Measurements from ENCODE around the gene NDUFV3. TPM values are rescaled to one million over a fixed set of nuclear protein-coding genes. Genes with fewer than 3 reads are reported as not detected.

The NDUFV3 gene
- total RNA-seq, 1 experiment from 2014 or later, result 29.8 TPM

DNA sequence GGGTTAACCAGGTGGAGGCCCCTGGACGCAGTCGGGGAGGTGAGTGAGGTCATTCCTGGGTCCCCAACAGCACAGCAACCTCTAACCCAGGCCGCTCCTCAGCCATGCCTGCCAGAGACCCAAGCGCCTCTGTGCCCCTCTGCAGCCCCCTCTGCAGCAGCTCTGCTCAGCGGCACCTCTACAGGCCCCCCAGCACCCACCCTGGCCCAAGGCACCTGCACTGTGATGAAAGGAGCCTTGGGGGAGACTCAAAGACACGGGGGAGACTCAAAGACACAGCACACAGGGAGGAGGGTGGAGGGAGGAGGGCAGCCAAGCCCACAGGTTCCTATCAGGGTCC, 33.2 kb upstream of the NDUFV3 start:
- no peak overlapping the region for H3K4me3 Mint-ChIP-seq (ENCODE audit: low read depth, unreplicated experiment)
- H3K27me3 Mint-ChIP-seq (ENCODE audit: unreplicated experiment), result no peaks in the 10 kb centered on the region
- H3K9me3 Mint-ChIP-seq (ENCODE audit: low read depth, unreplicated experiment), result no peaks in the 10 kb centered on the region
- peaks cover 37% of the 10 kb centered on the region for H3K36me3 Mint-ChIP-seq (ENCODE audit: insufficient read depth, unreplicated experiment)
- H3K27ac Mint-ChIP-seq (ENCODE audit: unreplicated experiment), result no peak overlapping the region
- DNase-seq, result no peak
- intact Hi-C loops (cut with micrococcal nuclease; ENCODE audit: unreplicated experiment), result no loop called here
- H3K4me1 Mint-ChIP-seq (ENCODE audit: low read depth, unreplicated experiment), result no peaks in the 10 kb centered on the region
- TF ChIP-seq, protein P1, sequence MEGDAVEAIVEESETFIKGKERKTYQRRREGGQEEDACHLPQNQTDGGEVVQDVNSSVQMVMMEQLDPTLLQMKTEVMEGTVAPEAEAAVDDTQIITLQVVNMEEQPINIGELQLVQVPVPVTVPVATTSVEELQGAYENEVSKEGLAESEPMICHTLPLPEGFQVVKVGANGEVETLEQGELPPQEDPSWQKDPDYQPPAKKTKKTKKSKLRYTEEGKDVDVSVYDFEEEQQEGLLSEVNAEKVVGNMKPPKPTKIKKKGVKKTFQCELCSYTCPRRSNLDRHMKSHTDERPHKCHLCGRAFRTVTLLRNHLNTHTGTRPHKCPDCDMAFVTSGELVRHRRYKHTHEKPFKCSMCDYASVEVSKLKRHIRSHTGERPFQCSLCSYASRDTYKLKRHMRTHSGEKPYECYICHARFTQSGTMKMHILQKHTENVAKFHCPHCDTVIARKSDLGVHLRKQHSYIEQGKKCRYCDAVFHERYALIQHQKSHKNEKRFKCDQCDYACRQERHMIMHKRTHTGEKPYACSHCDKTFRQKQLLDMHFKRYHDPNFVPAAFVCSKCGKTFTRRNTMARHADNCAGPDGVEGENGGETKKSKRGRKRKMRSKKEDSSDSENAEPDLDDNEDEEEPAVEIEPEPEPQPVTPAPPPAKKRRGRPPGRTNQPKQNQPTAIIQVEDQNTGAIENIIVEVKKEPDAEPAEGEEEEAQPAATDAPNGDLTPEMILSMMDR (IDR thresholded peaks at IDR 0.05; ENCODE audit: unreplicated experiment), result no peak
- CTCF ChIA-PET, result no interaction called here
- BruUV-seq (replicated peaks), result no TSS peak

DNA sequence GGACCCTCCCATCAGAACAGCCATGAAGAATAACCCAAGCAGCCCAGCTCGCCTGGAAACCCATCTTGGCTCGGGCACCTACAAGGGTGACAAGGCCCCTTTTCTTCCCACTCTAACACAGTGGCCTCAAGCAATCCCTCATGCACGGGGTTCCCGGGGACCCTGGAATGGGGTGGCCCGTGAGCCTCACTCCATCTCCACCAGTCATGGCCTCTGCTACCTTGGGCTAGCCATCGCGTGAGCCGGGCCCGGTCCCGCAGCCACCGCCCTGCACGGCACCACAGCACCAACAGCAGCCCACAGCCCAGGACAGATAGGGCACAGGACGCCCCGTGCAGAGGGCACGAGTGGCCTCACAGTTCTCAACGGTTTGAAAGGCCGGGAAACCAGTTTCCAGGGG, 32.8 kb upstream of the NDUFV3 start:
- Mint-ChIP-seq H3K4me3 (ENCODE audit: low read depth, unreplicated experiment) (no peak overlapping the region), H3K27me3 (ENCODE audit: unreplicated experiment) (no peaks in the 10 kb centered on the region), H3K36me3 (ENCODE audit: insufficient read depth, unreplicated experiment) (peaks cover 36% of the 10 kb centered on the region), H3K4me1 (ENCODE audit: low read depth, unreplicated experiment) (no peaks in the 10 kb centered on the region), H3K9me3 (ENCODE audit: low read depth, unreplicated experiment) (no peaks in the 10 kb centered on the region), H3K27ac (ENCODE audit: unreplicated experiment) (no peak overlapping the region)
- BruUV-seq (replicated peaks), result no TSS peak
- TF ChIP-seq, protein P1 (IDR thresholded peaks at IDR 0.05; ENCODE audit: unreplicated experiment), result no peak
- DNase-seq, result no peak
- intact Hi-C loops (cut with micrococcal nuclease; ENCODE audit: unreplicated experiment), result no loop called here
- CTCF ChIA-PET, result no interaction called here

DNA sequence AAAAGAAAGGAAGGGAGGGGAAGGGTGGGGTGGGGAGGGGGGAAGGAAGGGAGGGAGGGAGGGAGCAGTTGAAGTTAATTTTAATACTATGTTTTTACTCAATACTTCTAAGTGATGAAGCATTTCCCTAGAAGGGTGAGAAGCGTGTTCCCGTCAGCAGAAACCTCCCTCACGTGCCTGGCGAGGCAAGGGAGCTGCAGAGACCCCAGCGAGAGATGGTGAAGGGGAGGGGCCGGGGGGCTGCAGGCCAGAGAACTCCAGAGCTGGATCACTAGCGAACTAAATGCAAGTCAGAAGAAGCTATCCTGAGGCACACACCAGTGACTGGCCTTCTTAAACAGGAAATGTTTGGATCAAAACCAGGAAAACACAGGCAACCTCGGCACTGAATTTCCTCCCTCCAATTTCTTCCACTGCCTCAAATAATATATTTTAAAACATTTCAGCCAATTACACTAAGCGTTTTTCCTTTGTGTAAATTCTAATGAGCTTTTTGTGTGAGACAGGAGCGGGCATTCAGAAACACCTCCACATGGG, 31.7 kb upstream of the NDUFV3 start:
- TF ChIP-seq, protein P1 (IDR thresholded peaks at IDR 0.05; ENCODE audit: unreplicated experiment), result no peak
- H3K27ac Mint-ChIP-seq (ENCODE audit: unreplicated experiment), result no peak overlapping the region
- DNase-seq, result no peak
- no TSS peak for BruUV-seq (replicated peaks)
- peaks cover 32% of the 10 kb centered on the region for H3K36me3 Mint-ChIP-seq (ENCODE audit: insufficient read depth, unreplicated experiment)
- H3K9me3 Mint-ChIP-seq (ENCODE audit: low read depth, unreplicated experiment), result no peaks in the 10 kb centered on the region
- no peak overlapping the region for H3K4me3 Mint-ChIP-seq (ENCODE audit: low read depth, unreplicated experiment)
- intact Hi-C loops (cut with micrococcal nuclease; ENCODE audit: unreplicated experiment), result no loop called here
- CTCF ChIA-PET, result no interaction called here
- H3K4me1 Mint-ChIP-seq (ENCODE audit: low read depth, unreplicated experiment), result no peaks in the 10 kb centered on the region
- no peaks in the 10 kb centered on the region for H3K27me3 Mint-ChIP-seq (ENCODE audit: unreplicated experiment)

DNA sequence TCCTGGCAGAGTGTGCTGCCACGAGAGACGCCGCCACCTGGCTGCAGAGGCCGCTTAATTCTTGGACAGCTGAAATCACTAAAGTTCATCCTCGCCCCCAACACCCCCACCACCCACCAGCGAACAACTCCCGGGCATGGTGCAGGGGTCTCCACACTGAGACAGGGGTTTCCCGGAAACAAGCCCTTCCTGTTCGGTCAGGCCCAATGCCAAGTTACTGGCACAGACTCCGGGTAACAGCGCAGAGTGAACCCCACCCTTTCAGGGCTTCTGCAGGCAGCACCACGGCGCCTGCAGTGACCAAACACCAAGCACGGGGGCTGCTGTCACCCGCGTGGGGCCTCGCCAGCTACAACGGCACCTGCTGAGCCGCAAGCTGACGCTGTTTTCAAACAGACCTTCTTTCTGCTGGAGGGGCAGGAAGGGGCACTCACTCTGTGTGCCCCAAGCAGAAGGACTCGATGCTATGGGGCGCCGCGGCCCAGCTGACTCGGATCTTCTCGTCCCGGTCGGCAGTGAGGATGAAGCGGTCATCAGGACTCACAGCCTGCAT, 31.2 kb upstream of the NDUFV3 start:
- H3K4me1 Mint-ChIP-seq (ENCODE audit: low read depth, unreplicated experiment), result no peaks in the 10 kb centered on the region
- H3K4me3 Mint-ChIP-seq (ENCODE audit: low read depth, unreplicated experiment), result no peak overlapping the region
- H3K27me3 Mint-ChIP-seq (ENCODE audit: unreplicated experiment), result no peaks in the 10 kb centered on the region
- peaks cover 32% of the 10 kb centered on the region for H3K36me3 Mint-ChIP-seq (ENCODE audit: insufficient read depth, unreplicated experiment)
- intact Hi-C loops (cut with micrococcal nuclease; ENCODE audit: unreplicated experiment), result no loop called here
- TF ChIP-seq, protein P1 (IDR thresholded peaks at IDR 0.05; ENCODE audit: unreplicated experiment), result no peak
- CTCF ChIA-PET, result no interaction called here
- H3K9me3 Mint-ChIP-seq (ENCODE audit: low read depth, unreplicated experiment), result no peaks in the 10 kb centered on the region
- DNase-seq, result no peak
- no TSS peak for BruUV-seq (replicated peaks)
- no peak overlapping the region for H3K27ac Mint-ChIP-seq (ENCODE audit: unreplicated experiment)

Measured in Calu3 (cell line).